OCI-LY7 (cell line): ENCODE measurements around the gene KRT16. TPM values are rescaled to one million over a fixed set of nuclear protein-coding genes. Genes with fewer than 3 reads are reported as not detected.

Experiments used
- BruUV-seq: library from RNA; stranded (reverse); fragments of 400-500 nt; replicated peaks from 2 replicates; lab custom pipeline; 2021; lab: Mats Ljungman, UMichigan
- CTCF ChIA-PET: fragments of 300-600 bp; sonication (Branson Sonifier 250); formaldehyde crosslinking; loops from one replicate; lab custom pipeline; 2022; ENCODE audit warnings: antibody characterized with exemption; ENCODE audit not compliant: unreplicated experiment; lab: Charles Lee
- POLR2A ChIA-PET: fragments of 300-600 bp; sonication (Branson Sonifier 250); formaldehyde crosslinking; loops from one replicate; lab custom pipeline; 2022; ENCODE audit warnings: antibody characterized with exemption; lab: Charles Lee
- DNase-seq: peaks from one replicate; pipeline ENCODE4 v3.0.0-alpha.2; 2015; ENCODE audit warnings: low spot score
- H2AFZ ChIP-seq: fragments of 200-600 bp; sonication (generic), shearing (Covaris generic); 2 replicates; pipeline ENCODE4 v1.6.1; 2014; ENCODE audit warnings: mild to moderate bottlenecking, antibody characterized with exemption, low read length, moderate library complexity
- H3K27ac ChIP-seq: fragments of 200-600 bp; sonication (generic); 2 replicates; pipeline ENCODE4 v1.5.1; 2014; ENCODE audit warnings: mixed run types, low read depth, mild to moderate bottlenecking, moderate library complexity, low read length, inconsistent platforms; ENCODE audit not compliant: poor library complexity, severe bottlenecking
- H3K36me3 ChIP-seq: fragments of 200-600 bp; sonication (generic); 2 replicates; pipeline ENCODE4 v1.6.1; 2014; ENCODE audit warnings: mild to moderate bottlenecking, antibody characterized with exemption, low read length, moderate library complexity, mixed read lengths; ENCODE audit not compliant: insufficient read depth
- H3K4me1 ChIP-seq: fragments of 200-600 bp; sonication (generic); 2 replicates; pipeline ENCODE4 v1.5.1; 2014; ENCODE audit warnings: mild to moderate bottlenecking, low read length; ENCODE audit not compliant: insufficient read depth, poor library complexity, severe bottlenecking
- H3K4me2 ChIP-seq: fragments of 200-600 bp; sonication (generic); 2 replicates; pipeline ENCODE4 v1.6.1; 2014; ENCODE audit warnings: mild to moderate bottlenecking, low read length
- H3K4me3 ChIP-seq: fragments of 200-600 bp; sonication (generic); 2 replicates; pipeline ENCODE4 v1.5.1; 2014; ENCODE audit warnings: mild to moderate bottlenecking, low read depth, low read length; ENCODE audit not compliant: poor library complexity, severe bottlenecking
- H3K79me2 ChIP-seq: fragments of 200-600 bp; sonication (generic); 2 replicates; pipeline ENCODE4 v1.6.1; 2016; ENCODE audit warnings: low read depth, mild to moderate bottlenecking, low read length, moderate library complexity, mixed read lengths; ENCODE audit not compliant: insufficient read depth
- H3K9me2 ChIP-seq: fragments of 200-600 bp; sonication (generic); 2 replicates; pipeline ENCODE4 v1.6.1; 2016; ENCODE audit warnings: mild to moderate bottlenecking, low read length, mixed read lengths; ENCODE audit not compliant: insufficient read depth
- H3K9me3 ChIP-seq: fragments of 200-600 bp; sonication (generic); 2 replicates; pipeline ENCODE4 v1.6.1; 2014; ENCODE audit warnings: mild to moderate bottlenecking, mixed run types, low read length, mixed read lengths
- H4K20me1 ChIP-seq: fragments of 200-600 bp; sonication (generic); 2 replicates; pipeline ENCODE4 v1.6.1; 2014; ENCODE audit warnings: mild to moderate bottlenecking, antibody characterized with exemption, low read length, moderate library complexity, mixed read lengths; ENCODE audit not compliant: insufficient read depth
- CTCF ChIP-seq: fragments of 200-600 bp; sonication (generic); conservative IDR thresholded peaks from 2 replicates; pipeline ENCODE4 v1.5.1; 2014; ENCODE audit warnings: mild to moderate bottlenecking, antibody characterized with exemption, low read length, moderate library complexity, mixed read lengths
- EZH2phosphoT487 ChIP-seq: fragments of 200-600 bp; sonication (generic); IDR thresholded peaks from 2 replicates; pipeline ENCODE4 v1.6.1; 2018; ENCODE audit warnings: low read depth, borderline replicate concordance, mild to moderate bottlenecking, mixed run types, antibody characterized with exemption, low read length, moderate library complexity, mixed read lengths
- intact Hi-C: fragments of 100-400 bp; cut with micrococcal nuclease; formaldehyde crosslinking; loops from one replicate; pipeline ENCODE4 v1.10.0; 2022; ENCODE audit not compliant: unreplicated experiment
- total RNA-seq, 2 experiments: library from RNA; depleted of rRNA in 1 of 2; stranded (reverse); fragments of >200 nt in 1 of 2; shearing (Covaris generic) in 1 of 2; gene quantifications; 2 replicates each; pipeline ENCODE4 v1.2.3, GENCODE V29; 2014 to 2022

KRT16 gene
- total RNA-seq, 2 experiments from 2014 or later, result not detected

GRCh38 chr17:41580687-41581365 lies 31.7 kb downstream of the KRT16 start:
- TF ChIP-seq CTCF (no peak), EZH2phosphoT487 (no peak)
- Histone ChIP-seq H3K27ac (no peak overlapping the region), H3K9me2 (no peaks in the 10 kb centered on the region), H2AFZ (no peak overlapping the region), H3K4me1 (no peaks in the 10 kb centered on the region), H4K20me1 (no peaks in the 10 kb centered on the region), H3K4me3 (no peak overlapping the region), H3K9me3 (no peaks in the 10 kb centered on the region), H3K79me2 (no peaks in the 10 kb centered on the region), H3K4me2 (no peak overlapping the region), H3K36me3 (no peaks in the 10 kb centered on the region)
- ChIA-PET CTCF (no interaction called here), POLR2A (no interaction called here)
- DNase-seq, result no peak
- BruUV-seq, result no TSS peak
- intact Hi-C loops, result no loop called here

DNA sequence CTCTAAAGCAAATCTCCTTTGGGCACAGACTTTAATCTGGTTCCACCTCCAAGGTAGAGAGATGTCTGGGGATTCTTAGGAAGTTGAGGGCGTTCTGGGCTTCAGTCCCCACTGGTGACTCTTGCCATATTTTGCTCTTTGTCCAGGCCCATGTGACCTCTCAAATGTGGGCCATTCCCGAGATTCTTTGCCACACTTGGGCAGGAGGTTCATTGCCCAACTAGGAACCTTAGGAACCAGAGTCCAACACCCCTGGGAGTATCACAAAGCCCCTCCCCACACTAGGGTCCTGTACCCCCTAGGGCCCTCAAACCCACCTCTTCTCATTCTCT lies 32.4 kb downstream of the KRT16 start:
- H3K27ac ChIP-seq, result no peak overlapping the region
- H3K4me1 ChIP-seq, result no peaks in the 10 kb centered on the region
- no peaks in the 10 kb centered on the region for H3K79me2 ChIP-seq
- no peaks in the 10 kb centered on the region for H4K20me1 ChIP-seq
- H3K9me3 ChIP-seq, result no peaks in the 10 kb centered on the region
- intact Hi-C loops, result no loop called here
- H2AFZ ChIP-seq, result no peak overlapping the region
- H3K9me2 ChIP-seq, result no peaks in the 10 kb centered on the region
- H3K4me3 ChIP-seq, result no peak overlapping the region
- POLR2A ChIA-PET, result no interaction called here
- TF ChIP-seq CTCF (no peak), EZH2phosphoT487 (no peak)
- DNase-seq, result no peak
- CTCF ChIA-PET, result interaction anchor here (0.6 kb wide), 1 partner anchor 85 kb away, joined by 3 read pairs; no protein-coding TSS in a partner anchor
- BruUV-seq, result no TSS peak
- no peak overlapping the region for H3K4me2 ChIP-seq
- H3K36me3 ChIP-seq, result no peaks in the 10 kb centered on the region
